Measurements from ENCODE around the gene RYR2. TPM values are rescaled to one million over a fixed set of nuclear protein-coding genes. Genes with fewer than 3 reads are reported as not detected.

RYR2 gene
- total RNA-seq, 1 experiment from 2014 or later, result 0.03 TPM

DNA sequence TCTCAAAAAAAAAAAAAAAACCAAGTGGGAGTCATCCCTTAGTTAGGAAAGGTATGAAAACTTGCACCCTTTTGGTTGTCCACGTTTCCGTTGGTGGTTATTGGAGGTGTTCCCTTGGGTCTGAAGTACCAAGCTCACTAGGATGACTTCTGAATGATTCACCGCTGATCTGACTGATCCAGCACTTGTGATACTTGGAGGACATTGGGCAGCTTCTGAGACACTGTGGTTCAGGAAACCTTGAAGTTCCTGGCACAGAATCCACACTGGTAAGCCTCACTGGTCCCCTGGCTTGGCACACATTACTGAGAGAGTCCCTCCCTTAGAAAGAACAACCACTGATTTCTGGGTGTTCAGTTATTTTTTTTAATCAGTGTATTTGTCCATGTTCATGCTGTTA lies 91.9 kb downstream of the RYR2 start:
- Histone ChIP-seq H3K4me3 (ENCODE audit: low read depth in 2 of 2, low read length in 2 of 2) (no peak overlapping the region), H3K4me1 (ENCODE audit: control insufficient read depth, insufficient read depth, low read length) (no peaks in the 10 kb centered on the region), H3K36me3 (ENCODE audit: control insufficient read depth, insufficient read depth, low read length) (no peaks in the 10 kb centered on the region), H3K27me3 (ENCODE audit: control insufficient read depth, insufficient read depth, low read length) (0 out of 2 replicates have a peak, but pooled peaks cover 2% of the 10 kb centered on the region), H3K9me3 (ENCODE audit: control insufficient read depth, insufficient read depth, low read depth, low read length) (peaks cover 2% of the 10 kb centered on the region; the same call in 1 of the 2 replicates), H3K27ac (ENCODE audit: low read length) (no peak overlapping the region)
- no TSS peak for BruUV-seq (replicated peaks)
- CTCF ChIA-PET, result no interaction called here
- DNase-seq (ENCODE audit: low read depth, low spot score), result no peak
- POLR2A ChIA-PET, result no interaction called here
- ATAC-seq, result no peak
- intact Hi-C loops (cut with micrococcal nuclease; ENCODE audit: unreplicated experiment) (no loop called here), in situ Hi-C loops (cut with HindIII; ENCODE audit: low pct_unique_long_range_greater_than_20kb, low sequenced_read_pairs) (no loop called here)
- TF ChIP-seq, protein P1, sequence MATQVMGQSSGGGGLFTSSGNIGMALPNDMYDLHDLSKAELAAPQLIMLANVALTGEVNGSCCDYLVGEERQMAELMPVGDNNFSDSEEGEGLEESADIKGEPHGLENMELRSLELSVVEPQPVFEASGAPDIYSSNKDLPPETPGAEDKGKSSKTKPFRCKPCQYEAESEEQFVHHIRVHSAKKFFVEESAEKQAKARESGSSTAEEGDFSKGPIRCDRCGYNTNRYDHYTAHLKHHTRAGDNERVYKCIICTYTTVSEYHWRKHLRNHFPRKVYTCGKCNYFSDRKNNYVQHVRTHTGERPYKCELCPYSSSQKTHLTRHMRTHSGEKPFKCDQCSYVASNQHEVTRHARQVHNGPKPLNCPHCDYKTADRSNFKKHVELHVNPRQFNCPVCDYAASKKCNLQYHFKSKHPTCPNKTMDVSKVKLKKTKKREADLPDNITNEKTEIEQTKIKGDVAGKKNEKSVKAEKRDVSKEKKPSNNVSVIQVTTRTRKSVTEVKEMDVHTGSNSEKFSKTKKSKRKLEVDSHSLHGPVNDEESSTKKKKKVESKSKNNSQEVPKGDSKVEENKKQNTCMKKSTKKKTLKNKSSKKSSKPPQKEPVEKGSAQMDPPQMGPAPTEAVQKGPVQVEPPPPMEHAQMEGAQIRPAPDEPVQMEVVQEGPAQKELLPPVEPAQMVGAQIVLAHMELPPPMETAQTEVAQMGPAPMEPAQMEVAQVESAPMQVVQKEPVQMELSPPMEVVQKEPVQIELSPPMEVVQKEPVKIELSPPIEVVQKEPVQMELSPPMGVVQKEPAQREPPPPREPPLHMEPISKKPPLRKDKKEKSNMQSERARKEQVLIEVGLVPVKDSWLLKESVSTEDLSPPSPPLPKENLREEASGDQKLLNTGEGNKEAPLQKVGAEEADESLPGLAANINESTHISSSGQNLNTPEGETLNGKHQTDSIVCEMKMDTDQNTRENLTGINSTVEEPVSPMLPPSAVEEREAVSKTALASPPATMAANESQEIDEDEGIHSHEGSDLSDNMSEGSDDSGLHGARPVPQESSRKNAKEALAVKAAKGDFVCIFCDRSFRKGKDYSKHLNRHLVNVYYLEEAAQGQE (IDR thresholded peaks at IDR 0.05; ENCODE audit: insufficient read depth in 1 of 2, low read depth in 2 of 2, low read length in 1 of 2), result no peak
- TF ChIP-seq TCF7L2 (IDR thresholded peaks at IDR 0.05; ENCODE audit: low read depth, low read length) (no peak), POLR2AphosphoS5 (IDR thresholded peaks at IDR 0.05; ENCODE audit: low read depth, low read length) (no peak), SIN3A (IDR thresholded peaks at IDR 0.05; ENCODE audit: borderline replicate concordance, insufficient read depth, low read depth, low read length) (no peak)
- TF ChIP-seq, protein P2, sequence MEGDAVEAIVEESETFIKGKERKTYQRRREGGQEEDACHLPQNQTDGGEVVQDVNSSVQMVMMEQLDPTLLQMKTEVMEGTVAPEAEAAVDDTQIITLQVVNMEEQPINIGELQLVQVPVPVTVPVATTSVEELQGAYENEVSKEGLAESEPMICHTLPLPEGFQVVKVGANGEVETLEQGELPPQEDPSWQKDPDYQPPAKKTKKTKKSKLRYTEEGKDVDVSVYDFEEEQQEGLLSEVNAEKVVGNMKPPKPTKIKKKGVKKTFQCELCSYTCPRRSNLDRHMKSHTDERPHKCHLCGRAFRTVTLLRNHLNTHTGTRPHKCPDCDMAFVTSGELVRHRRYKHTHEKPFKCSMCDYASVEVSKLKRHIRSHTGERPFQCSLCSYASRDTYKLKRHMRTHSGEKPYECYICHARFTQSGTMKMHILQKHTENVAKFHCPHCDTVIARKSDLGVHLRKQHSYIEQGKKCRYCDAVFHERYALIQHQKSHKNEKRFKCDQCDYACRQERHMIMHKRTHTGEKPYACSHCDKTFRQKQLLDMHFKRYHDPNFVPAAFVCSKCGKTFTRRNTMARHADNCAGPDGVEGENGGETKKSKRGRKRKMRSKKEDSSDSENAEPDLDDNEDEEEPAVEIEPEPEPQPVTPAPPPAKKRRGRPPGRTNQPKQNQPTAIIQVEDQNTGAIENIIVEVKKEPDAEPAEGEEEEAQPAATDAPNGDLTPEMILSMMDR (IDR thresholded peaks at IDR 0.05), result no peak

DNA sequence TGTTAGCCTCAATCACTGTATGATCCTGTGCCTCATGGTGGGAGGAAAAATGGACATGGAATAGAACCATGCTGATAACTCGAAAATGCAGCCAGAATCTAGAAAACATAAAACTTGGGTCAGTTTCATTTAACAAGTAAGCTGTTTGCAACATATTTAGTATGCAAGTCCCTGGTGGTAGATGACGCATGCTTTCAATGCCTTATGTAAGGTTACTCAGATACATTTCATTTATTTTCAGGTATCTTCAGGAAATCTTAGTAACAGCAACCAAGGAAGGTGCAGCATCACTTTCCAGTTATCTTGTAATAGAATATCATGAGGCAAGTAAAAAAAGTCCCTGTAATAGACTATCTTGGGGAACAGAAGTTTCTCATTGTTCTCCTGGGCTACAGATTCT lies 92.9 kb downstream of the RYR2 start:
- POLR2A ChIA-PET, result no interaction called here
- H3K9me3 ChIP-seq (ENCODE audit: control insufficient read depth, insufficient read depth, low read depth, low read length), result peaks cover 2% of the 10 kb centered on the region; the same call in 1 of the 2 replicates
- intact Hi-C loops (cut with micrococcal nuclease; ENCODE audit: unreplicated experiment) (no loop called here), in situ Hi-C loops (cut with HindIII; ENCODE audit: low pct_unique_long_range_greater_than_20kb, low sequenced_read_pairs) (no loop called here)
- H3K27ac ChIP-seq (ENCODE audit: low read length), result no peak overlapping the region
- ATAC-seq, result no peak
- no TSS peak for BruUV-seq (replicated peaks)
- no peak for DNase-seq (ENCODE audit: low read depth, low spot score)
- H3K4me3 ChIP-seq (ENCODE audit: low read depth in 2 of 2, low read length in 2 of 2), result no peak overlapping the region
- no peaks in the 10 kb centered on the region for H3K4me1 ChIP-seq (ENCODE audit: control insufficient read depth, insufficient read depth, low read length)
- CTCF ChIA-PET, result no interaction called here
- no peak for TF ChIP-seq SIN3A (IDR thresholded peaks at IDR 0.05; ENCODE audit: borderline replicate concordance, insufficient read depth, low read depth, low read length)
- TF ChIP-seq, protein P2 (IDR thresholded peaks at IDR 0.05), result no peak
- TF ChIP-seq TCF7L2 (IDR thresholded peaks at IDR 0.05; ENCODE audit: low read depth, low read length), result no peak
- TF ChIP-seq POLR2AphosphoS5 (IDR thresholded peaks at IDR 0.05; ENCODE audit: low read depth, low read length), result no peak
- TF ChIP-seq, protein P1 (IDR thresholded peaks at IDR 0.05; ENCODE audit: insufficient read depth in 1 of 2, low read depth in 2 of 2, low read length in 1 of 2), result no peak
- H3K27me3 ChIP-seq (ENCODE audit: control insufficient read depth, insufficient read depth, low read length), result 0 out of 2 replicates have a peak, but pooled peaks cover 2% of the 10 kb centered on the region
- no peaks in the 10 kb centered on the region for H3K36me3 ChIP-seq (ENCODE audit: control insufficient read depth, insufficient read depth, low read length)

All from Panc1 (cell line).